Posterior vena cava (tissue), 2 donors: Measurements from ENCODE around the gene LAMC1. TPM values are rescaled to one million over a fixed set of nuclear protein-coding genes. Genes with fewer than 3 reads are reported as not detected.

Experiments
- DNase-seq: peaks from one replicate; pipeline ENCODE4 v3.0.0-alpha.2; 2020; ENCODE audit warnings: low spot score
- intact Hi-C, 2 donors: fragments of 100-400 bp; cut with DNase I; formaldehyde crosslinking; loops; one replicate each; pipeline versions ENCODE4 v1.14.1 to v1.14.2; 2022 to 2023
- long read RNA-seq, 2 donors: library from polyadenylated mRNA; unstranded; transcript quantifications; one replicate each; pipeline ENCODE4 v2.0.0, GENCODE V29; 2020 to 2021
- total RNA-seq, 2 donors: library from RNA; stranded (reverse); fragmentation: NEBNext Ultra II Directional; extraction: Animal tissue kit (Norgen Biotek cat#: 25700); gene quantifications; one replicate each; pipeline ENCODE4 v1.2.1, GENCODE V29; 2021
- donor health status: DM: yes; HTN: yes; CAD: no.
- donor health status: DM: yes; HTN: yes; CAD: no.

LAMC1 gene
- 100 to 1,000 TPM; 230 to 254 TPM for total RNA-seq
- long read RNA-seq, donor 1, full-length matches to known transcripts = 10 of 88 reads
- long read RNA-seq, donor 1, partial matches to known transcripts = 73 of 88 reads
- long read RNA-seq, donor 1, other reads (novel, unspliced or antisense) = 5 of 88 reads
- long read RNA-seq, donor 2, full-length matches to known transcripts = 1 of 55 reads
- long read RNA-seq, donor 2, partial matches to known transcripts = 50 of 55 reads
- long read RNA-seq, donor 2, other reads (novel, unspliced or antisense) = 4 of 55 reads

- intact Hi-C loops = loop anchor here in 1 of 2 donors (10.0 kb wide), 1 partner anchor 58 kb away; no protein-coding TSS in a partner anchor
- DNase-seq = peak; percentile 94
Measured at GRCh38 chr1:183023146-183023600, at the start of gene LAMC1. Gene LAMC1, plus strand, starts transcription at chr1:183023420. Its CDS starts 297 bp downstream, at chr1:183023717.

GRCh38 chr1:182974506-182975191 lies 48.6 kb upstream of the LAMC1 start:
- no peak for DNase-seq
- intact Hi-C loops = no loop called here

- DNase-seq = no peak
- intact Hi-C loops = no loop called here
Measured at GRCh38 chr1:182977480-182977879, 45.7 kb upstream of the LAMC1 start.

- no peak for DNase-seq
- intact Hi-C loops = no loop called here
Measured at GRCh38 chr1:182978151-182978853, 44.9 kb upstream of the LAMC1 start.

GRCh38 chr1:182984138-182984537 lies 39.1 kb upstream of the LAMC1 start:
- no peak for DNase-seq
- intact Hi-C loops = no loop called here

- DNase-seq = no peak
- intact Hi-C loops = no loop called here
Measured at GRCh38 chr1:182984621-182985020, 38.6 kb upstream of the LAMC1 start.

GRCh38 chr1:182985876-182986275 lies 37.3 kb upstream of the LAMC1 start:
- intact Hi-C loops = no loop called here
- DNase-seq = no peak

- peak; percentile 60 for DNase-seq
- intact Hi-C loops = no loop called here
Measured at GRCh38 chr1:182990413-182991144, 32.6 kb upstream of the LAMC1 start.

- intact Hi-C loops = no loop called here
- no peak for DNase-seq
Measured at GRCh38 chr1:182993746-182994145, 29.5 kb upstream of the LAMC1 start.

GRCh38 chr1:182995894-182996293 lies 27.3 kb upstream of the LAMC1 start:
- intact Hi-C loops = no loop called here
- no peak for DNase-seq

GRCh38 chr1:182996816-182997215 lies 26.4 kb upstream of the LAMC1 start:
- intact Hi-C loops = no loop called here
- DNase-seq = no peak

- intact Hi-C loops = no loop called here
- DNase-seq = no peak
Measured at GRCh38 chr1:182998482-182998881, 24.7 kb upstream of the LAMC1 start.

GRCh38 chr1:183000167-183000962 lies 22.9 kb upstream of the LAMC1 start:
- no peak for DNase-seq
- intact Hi-C loops = no loop called here

GRCh38 chr1:183002267-183002666 lies 21.0 kb upstream of the LAMC1 start:
- DNase-seq = no peak
- intact Hi-C loops = no loop called here

- no peak for DNase-seq
- intact Hi-C loops = no loop called here
Measured at GRCh38 chr1:183002797-183003196, 20.4 kb upstream of the LAMC1 start.

- intact Hi-C loops = no loop called here
- DNase-seq = no peak
Measured at GRCh38 chr1:183003203-183003602, 20.0 kb upstream of the LAMC1 start.

GRCh38 chr1:183004141-183004540 lies 19.1 kb upstream of the LAMC1 start:
- intact Hi-C loops = no loop called here
- no peak for DNase-seq

GRCh38 chr1:183011859-183012258 lies 11.4 kb upstream of the LAMC1 start:
- intact Hi-C loops = no loop called here
- DNase-seq = no peak
